ENCODE results near the gene TAX1BP3. TPM values are rescaled to one million over a fixed set of nuclear protein-coding genes. Genes with fewer than 3 reads are reported as not detected.
A peak's percentile ranks its signal among the peaks of the same experiment; 100 is the strongest.

Gene TAX1BP3
- total and polyA plus RNA-seq, 4 donors: 11.9 to 27.7 (median 20.0) TPM

DNA sequence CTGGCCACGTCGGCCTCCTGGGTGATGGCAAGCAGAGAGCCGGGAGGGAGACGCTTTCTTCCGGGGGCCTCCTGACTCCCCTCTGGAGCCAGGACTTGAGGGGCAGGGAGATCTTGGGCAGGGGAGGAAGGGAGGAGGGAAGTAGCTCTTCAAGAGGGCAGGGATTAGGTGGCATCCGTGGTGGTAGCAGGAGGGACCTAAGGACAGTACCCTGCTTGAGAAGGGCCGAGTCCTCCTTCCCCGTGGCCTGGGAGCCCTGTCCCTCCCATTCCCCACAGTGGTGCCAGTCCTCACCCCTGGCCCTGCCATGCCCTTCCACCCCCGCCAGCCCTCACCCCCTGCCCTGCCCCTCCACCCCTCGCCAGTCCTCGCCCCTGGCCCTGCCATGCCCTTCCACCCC lies 12.6 kb downstream of the TAX1BP3 start (continued):
- TF ChIP-seq HNF4A (conservative IDR thresholded peaks at IDR 0.05): no peak
- no peak for TF ChIP-seq YY1 (IDR thresholded peaks at IDR 0.05)
- TF ChIP-seq GABPA (IDR thresholded peaks at IDR 0.05 in 1 of 2, conservative IDR thresholded peaks at IDR 0.05 in 1 of 2): no peak
- TF ChIP-seq FOXA1 (IDR thresholded peaks at IDR 0.05): no peak
- TF ChIP-seq EGR1 (IDR thresholded peaks at IDR 0.05; ENCODE audit: low read depth in 2 of 2): no peak

DNA sequence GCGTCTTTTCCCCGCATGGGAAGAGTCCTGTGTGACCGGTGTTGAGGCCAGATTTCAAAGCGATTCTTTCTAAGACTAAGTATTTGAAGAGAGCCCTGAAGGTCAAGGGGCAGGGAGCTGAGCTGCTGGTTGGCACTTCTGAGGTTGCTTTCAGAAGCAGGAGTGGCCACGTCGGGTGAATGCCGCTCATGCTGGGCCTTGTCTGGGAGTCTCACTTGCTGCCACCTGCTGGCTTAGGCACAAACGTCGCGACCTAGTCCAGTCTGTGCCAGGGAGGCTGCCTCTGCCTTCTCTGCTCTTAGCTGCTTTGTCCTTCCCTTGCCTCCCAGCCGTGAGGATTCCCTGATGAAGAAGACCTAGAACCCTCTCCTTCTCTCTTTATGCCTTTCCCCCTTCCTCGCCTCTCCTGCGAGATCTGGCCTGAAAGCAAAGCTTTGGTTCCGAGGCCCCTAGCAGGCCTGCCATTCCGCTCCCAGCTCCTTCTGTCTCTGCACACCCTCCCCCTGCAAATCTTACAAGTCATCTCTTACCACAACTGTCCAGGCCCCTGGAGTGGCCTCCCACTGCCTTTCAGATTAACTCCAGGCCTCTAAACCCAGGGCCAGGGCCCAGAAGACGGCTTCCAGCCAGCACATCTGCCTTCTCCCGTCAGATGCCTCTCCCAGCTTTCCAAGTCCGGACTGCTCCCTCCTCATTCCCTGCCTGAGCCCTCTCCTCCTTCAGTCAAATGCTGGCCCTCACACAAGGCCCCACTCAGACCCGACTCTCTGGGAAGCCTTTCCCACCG lies 20.4 kb downstream of the TAX1BP3 start:
- 62% methylated on average over 20 of the region's 20 CpGs for WGBS
- H3K27ac ChIP-seq (ENCODE audit: low read depth in 1 of 2, low read length in 2 of 2): peak overlapping the region; percentile 45 to 48
- peaks cover 0 to 8% (median under 1%) of the 10 kb centered on the region in 4 donors for H3K36me3 ChIP-seq (ENCODE audit: control insufficient read depth in 4 of 4, insufficient read depth in 3 of 4, low read depth in 1 of 4, low read length in 3 of 4)
- no peaks in the 10 kb centered on the region for H3K27me3 ChIP-seq (ENCODE audit: control insufficient read depth in 4 of 4, insufficient read depth in 4 of 4, low read length in 3 of 4)
- no peak overlapping the region for H3K9ac ChIP-seq (ENCODE audit: low read depth in 1 of 2, low read length in 2 of 2)
- no peak overlapping the region for H3K4me3 ChIP-seq (ENCODE audit: low read depth in 1 of 3, low read length in 3 of 3)
- H3K9me3 ChIP-seq (ENCODE audit: control insufficient read depth in 4 of 4, low read length in 3 of 4): no peaks in the 10 kb centered on the region
- TF ChIP-seq, protein P1, sequence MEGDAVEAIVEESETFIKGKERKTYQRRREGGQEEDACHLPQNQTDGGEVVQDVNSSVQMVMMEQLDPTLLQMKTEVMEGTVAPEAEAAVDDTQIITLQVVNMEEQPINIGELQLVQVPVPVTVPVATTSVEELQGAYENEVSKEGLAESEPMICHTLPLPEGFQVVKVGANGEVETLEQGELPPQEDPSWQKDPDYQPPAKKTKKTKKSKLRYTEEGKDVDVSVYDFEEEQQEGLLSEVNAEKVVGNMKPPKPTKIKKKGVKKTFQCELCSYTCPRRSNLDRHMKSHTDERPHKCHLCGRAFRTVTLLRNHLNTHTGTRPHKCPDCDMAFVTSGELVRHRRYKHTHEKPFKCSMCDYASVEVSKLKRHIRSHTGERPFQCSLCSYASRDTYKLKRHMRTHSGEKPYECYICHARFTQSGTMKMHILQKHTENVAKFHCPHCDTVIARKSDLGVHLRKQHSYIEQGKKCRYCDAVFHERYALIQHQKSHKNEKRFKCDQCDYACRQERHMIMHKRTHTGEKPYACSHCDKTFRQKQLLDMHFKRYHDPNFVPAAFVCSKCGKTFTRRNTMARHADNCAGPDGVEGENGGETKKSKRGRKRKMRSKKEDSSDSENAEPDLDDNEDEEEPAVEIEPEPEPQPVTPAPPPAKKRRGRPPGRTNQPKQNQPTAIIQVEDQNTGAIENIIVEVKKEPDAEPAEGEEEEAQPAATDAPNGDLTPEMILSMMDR (IDR thresholded peaks at IDR 0.05; ENCODE audit: low read depth, low read length, missing input control): peak; percentile 59
- TF ChIP-seq YY1 (IDR thresholded peaks at IDR 0.05): no peak
- peak; percentile 75 to 84 for TF ChIP-seq RAD21 (IDR thresholded peaks at IDR 0.05)
- DNase-seq (ENCODE audit: low spot score): peak; percentile 61
- peaks cover 3 to 17% (median 12%) of the 10 kb centered on the region in 4 donors for H3K4me1 ChIP-seq (ENCODE audit: control insufficient read depth in 4 of 4, insufficient read depth in 4 of 4, low read length in 3 of 4)

DNA sequence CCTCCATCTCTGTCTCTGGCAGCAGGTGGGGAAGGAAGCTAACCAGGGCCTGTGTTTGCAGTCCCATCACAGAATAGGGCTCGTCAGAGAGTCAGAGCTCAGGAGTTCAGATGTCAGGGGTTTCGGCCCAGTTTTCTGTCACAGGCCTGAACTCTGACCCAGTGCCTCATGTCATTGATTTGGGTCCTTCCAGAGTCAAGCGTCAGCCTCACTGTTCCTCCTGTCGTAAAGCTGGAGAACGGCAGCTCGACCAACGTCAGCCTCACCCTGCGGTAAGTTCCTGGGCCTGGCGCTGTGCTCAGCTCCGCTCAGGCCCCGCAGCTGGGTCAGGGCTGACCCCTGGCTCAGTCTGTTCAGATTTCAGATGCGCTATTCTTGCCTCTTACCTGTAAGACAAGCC lies 21.1 kb downstream of the TAX1BP3 start:
- no peaks in the 10 kb centered on the region for H3K9me3 ChIP-seq (ENCODE audit: control insufficient read depth in 4 of 4, low read length in 3 of 4)
- peaks cover 3 to 17% (median 12%) of the 10 kb centered on the region in 4 donors for H3K4me1 ChIP-seq (ENCODE audit: control insufficient read depth in 4 of 4, insufficient read depth in 4 of 4, low read length in 3 of 4)
- peak overlapping the region; percentile 45 to 48 for H3K27ac ChIP-seq (ENCODE audit: low read depth in 1 of 2, low read length in 2 of 2)
- no peak for DNase-seq (ENCODE audit: low spot score)
- TF ChIP-seq, protein P2, sequence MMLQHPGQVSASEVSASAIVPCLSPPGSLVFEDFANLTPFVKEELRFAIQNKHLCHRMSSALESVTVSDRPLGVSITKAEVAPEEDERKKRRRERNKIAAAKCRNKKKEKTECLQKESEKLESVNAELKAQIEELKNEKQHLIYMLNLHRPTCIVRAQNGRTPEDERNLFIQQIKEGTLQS (IDR thresholded peaks at IDR 0.05): no peak
- no peak for TF ChIP-seq TAF1 (conservative IDR thresholded peaks at IDR 0.05)
- TF ChIP-seq SP1 (IDR thresholded peaks at IDR 0.05): peak; percentile 76
- TF ChIP-seq FOXA2 (IDR thresholded peaks at IDR 0.05): no peak
- TF ChIP-seq, protein P3, sequence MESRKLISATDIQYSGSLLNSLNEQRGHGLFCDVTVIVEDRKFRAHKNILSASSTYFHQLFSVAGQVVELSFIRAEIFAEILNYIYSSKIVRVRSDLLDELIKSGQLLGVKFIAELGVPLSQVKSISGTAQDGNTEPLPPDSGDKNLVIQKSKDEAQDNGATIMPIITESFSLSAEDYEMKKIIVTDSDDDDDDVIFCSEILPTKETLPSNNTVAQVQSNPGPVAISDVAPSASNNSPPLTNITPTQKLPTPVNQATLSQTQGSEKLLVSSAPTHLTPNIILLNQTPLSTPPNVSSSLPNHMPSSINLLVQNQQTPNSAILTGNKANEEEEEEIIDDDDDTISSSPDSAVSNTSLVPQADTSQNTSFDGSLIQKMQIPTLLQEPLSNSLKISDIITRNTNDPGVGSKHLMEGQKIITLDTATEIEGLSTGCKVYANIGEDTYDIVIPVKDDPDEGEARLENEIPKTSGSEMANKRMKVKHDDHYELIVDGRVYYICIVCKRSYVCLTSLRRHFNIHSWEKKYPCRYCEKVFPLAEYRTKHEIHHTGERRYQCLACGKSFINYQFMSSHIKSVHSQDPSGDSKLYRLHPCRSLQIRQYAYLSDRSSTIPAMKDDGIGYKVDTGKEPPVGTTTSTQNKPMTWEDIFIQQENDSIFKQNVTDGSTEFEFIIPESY (IDR thresholded peaks at IDR 0.05): no peak
- no peak for TF ChIP-seq JUND (IDR thresholded peaks at IDR 0.05)
- TF ChIP-seq NR2F2 (IDR thresholded peaks at IDR 0.05): peak; percentile 13
- no peak for TF ChIP-seq RAD21 (IDR thresholded peaks at IDR 0.05)
- TF ChIP-seq HNF4A (conservative IDR thresholded peaks at IDR 0.05): peak; percentile 52 to 67
- TF ChIP-seq, protein P1 (IDR thresholded peaks at IDR 0.05; ENCODE audit: low read depth, low read length, missing input control): no peak
- TF ChIP-seq RXRA (IDR thresholded peaks at IDR 0.05): peak; percentile 76 to 81
- TF ChIP-seq FOXA1 (IDR thresholded peaks at IDR 0.05): no peak
- H3K4me3 ChIP-seq (ENCODE audit: low read depth in 1 of 3, low read length in 3 of 3): no peak overlapping the region
- H3K27me3 ChIP-seq (ENCODE audit: control insufficient read depth in 4 of 4, insufficient read depth in 4 of 4, low read length in 3 of 4): no peaks in the 10 kb centered on the region
- H3K9ac ChIP-seq (ENCODE audit: low read depth in 1 of 2, low read length in 2 of 2): no peak overlapping the region
- peaks cover 0 to 8% (median under 1%) of the 10 kb centered on the region in 4 donors for H3K36me3 ChIP-seq (ENCODE audit: control insufficient read depth in 4 of 4, insufficient read depth in 3 of 4, low read depth in 1 of 4, low read length in 3 of 4)
- 44% methylated on average over 12 of the region's 12 CpGs for WGBS

All from liver (tissue), 9 donors.